SIG-M5 treated with dmso at 0.1 percent for 504 hours (cell line): ENCODE measurements around the gene PYDC1.
"Not testable (repeated sequence)": the region's sequence is repeated elsewhere in the genome, so short reads cannot be mapped to it uniquely, and the experiment has no call there.

ENCODE experiments used
- DNase-seq: peaks from one replicate; lab custom pipeline; 2025; ENCODE audit not compliant: unreplicated experiment; lab: John Stamatoyannopoulos, UW

Gene PYDC1

DNA sequence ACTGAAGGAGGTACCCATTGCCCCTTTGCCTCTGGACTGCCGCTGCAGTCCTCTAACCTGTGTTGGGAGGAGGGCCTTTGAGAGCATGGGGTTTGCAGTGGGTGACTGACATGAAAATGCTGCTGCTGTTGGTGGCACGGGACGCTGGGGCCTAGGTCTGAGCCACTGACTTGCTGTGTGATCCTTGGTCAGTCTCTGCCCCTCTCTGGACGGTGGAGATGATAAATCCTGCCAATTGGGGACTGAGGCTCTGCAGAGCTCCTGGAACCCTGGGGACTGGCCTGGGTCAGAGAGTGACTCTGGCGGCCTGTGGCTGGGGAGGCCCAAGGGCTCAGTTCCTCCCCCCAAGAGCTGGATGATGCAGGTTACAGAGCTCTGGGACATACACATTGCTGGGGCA, 6.1 kb upstream of the PYDC1 start:
- no peak for DNase-seq

DNA sequence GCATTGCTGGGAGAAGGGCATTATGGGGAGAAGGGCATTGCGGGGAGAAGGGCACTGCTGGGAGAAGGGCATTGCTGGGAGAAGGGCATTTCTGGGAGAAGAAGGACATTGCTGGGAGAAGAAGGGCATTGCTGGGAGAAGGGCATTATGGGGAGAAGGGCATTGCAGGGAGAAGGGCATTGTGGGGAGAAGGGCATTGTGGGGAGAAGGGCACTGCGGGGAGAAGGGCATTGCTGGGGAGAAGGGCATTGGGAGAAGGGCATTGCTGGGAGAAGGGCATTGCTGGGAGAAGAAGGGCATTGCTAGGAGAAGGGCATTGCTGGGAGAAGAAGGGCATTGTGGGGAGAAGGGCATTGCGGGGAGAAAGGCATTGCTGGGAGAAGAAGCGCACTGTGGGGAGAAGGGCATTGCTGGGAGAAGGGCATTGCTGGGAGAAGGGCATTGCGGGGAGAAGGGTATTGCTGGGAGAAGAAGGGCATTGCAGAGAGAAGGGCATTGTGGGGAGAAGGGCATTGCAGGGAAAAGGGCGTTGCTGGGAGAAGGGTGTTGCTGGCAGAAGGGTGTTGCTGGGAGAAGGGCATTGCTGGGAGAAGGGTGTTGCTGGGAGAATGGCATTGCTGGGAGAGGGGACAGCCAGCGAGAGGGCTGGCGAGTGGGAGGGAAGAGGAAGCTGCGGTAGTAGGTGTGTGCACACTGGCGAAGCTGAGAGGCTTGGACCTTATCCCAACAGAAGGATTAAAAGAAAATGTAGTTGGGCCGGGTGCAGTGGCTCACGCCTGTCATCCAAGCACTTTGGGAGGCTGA, 4.6 kb upstream of the PYDC1 start:
- DNase-seq: no peak

DNA sequence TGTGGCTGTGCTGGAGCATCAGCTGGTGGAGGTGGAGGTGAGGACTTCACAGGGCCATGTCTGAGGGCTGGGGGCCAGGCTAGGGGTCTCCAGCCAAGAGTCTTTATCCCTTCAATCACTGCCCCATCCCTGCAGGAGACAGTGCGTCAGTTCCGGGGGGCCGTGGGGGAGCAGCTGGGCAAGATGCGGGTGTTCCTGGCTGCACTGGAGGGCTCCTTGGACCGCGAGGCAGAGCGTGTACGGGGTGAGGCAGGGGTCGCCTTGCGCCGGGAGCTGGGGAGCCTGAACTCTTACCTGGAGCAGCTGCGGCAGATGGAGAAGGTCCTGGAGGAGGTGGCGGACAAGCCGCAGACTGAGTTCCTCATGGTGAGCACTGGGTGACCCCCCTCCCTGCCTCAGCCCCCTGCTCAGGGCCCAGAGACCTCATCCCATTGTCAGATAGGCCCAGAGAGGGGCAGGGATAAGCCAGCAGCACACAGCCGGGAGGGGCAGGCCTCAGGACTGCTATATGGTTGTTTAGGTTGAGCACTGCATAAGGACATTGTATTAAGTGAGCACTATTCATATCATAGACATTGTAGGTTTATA, 2.3 kb upstream of the PYDC1 start:
- no peak for DNase-seq

DNA sequence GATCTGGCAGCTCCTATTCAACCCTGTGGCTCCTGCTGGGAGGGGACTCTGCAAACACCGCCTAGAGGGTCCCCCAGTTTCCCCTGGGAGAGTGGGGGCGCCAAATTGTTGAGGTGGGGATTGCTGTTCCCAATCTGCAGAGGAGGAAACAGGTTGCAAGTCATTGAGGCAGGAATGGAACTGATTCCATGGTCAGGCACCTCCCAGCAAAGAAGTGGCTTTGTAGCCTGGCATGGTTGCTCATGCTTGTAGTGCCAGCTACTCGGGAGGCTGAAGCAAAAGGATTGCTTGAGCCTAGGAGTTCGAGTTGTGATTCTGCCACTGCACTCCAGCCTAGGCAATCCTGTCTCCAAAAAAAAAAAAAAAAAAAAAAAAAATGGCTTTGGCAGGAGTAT, 198 bp upstream of the PYDC1 start:
- DNase-seq: no peak

DNA sequence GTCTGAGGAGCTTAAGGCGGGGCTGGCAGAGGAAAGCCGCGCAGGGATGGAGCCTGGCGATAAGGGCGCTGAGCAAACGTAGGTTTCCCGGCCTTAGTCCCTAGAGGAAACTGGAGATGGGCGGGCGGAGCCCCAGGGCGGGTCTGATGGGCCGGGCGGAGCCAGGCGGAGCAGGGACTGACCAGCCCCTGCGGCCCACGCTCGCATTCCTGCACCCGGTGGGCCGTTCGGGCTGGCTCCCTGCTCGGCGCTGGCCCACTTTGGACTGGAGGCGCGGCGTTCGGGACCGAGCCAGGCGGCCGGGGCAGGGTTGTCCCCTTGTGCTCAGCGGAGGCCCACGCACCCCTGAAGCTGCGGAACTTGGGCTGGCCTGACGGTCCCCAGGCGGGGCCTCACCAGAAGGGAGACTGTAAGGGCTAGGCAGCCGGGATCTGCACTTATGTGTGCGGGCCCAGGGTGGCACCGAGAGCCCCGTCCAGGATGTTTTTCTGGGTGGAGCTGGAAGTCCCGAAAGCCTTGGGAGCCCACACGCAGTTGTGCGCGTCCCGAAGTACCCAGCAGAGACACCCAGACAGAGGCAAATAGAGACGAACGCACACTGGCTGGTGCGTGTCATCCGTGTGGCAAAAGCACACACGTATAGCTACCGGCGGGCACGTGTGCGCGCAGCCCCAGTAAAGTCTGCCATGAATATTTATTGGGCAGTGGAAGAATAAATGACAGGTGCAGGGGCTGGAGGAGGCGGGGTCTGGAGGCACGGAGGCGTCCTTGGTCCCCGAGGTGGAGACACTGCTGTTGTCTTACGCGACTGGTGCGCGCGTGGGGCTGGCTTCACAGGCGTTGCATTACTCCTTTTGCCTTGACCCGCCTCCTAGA, 1.4 kb downstream of the PYDC1 start:
- DNase-seq: no peak

DNA sequence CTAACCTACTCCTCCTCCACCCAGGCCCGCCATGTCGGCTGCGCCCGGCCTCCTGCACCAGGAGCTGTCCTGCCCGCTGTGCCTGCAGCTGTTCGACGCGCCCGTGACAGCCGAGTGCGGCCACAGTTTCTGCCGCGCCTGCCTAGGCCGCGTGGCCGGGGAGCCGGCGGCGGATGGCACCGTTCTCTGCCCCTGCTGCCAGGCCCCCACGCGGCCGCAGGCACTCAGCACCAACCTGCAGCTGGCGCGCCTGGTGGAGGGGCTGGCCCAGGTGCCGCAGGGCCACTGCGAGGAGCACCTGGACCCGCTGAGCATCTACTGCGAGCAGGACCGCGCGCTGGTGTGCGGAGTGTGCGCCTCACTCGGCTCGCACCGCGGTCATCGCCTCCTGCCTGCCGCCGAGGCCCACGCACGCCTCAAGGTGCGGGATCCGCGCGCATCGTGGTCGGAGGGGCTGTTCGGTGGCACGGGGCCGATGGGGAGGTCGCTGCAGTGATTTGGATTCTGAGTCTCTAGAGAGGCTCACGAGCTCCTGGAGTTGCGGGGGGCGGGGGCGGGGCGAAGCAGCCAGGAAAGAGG, 2.1 kb downstream of the PYDC1 start:
- DNase-seq: no peak

DNA sequence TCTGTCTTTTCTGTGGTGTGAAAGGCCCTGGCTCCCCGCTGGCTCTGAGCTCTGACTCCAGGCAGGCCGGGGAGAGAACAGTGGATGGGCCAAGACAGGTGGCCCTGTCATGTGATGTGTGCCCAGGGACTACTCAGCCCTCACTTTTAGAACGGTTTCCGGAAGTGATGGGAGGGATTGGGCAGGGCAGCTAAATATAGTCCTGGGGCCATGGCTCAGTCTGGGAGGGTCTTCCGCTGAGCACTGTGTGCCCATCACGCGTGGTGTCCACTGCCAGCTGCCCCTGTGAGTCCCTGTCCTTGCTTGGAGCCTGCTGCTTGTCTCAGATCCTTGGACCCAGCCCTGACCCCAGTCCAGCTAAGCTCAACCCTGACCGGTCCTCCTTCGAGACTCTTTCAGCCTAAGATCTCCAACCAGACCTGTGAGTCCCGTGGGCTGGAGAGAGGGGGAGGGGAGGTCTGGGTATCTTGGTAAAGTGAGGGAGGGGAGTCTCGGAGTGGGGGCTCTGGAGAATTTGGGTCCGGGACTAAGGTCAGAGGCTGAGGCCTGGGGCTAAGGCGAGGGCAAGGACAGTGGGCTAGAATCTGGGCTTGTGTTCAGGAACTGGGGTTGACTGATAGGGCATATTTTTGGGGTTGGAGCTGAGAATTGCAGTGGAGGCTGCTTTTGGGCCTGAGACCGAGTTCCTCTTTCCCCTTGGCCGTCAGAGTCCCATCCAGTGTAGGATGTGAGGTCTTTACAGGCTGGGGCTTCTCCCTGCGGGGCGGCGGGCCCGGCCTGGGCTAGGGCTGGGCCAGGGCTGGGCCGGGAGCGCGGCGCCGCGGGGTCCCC, 2.8 kb downstream of the PYDC1 start, which contains the start of gene TRIM72:
Gene TRIM72 (plus strand): TSS at position 243 of the 831 bp plus-strand sequence. CDS start 620 bp downstream, outside the sequence.
- no peak for DNase-seq

DNA sequence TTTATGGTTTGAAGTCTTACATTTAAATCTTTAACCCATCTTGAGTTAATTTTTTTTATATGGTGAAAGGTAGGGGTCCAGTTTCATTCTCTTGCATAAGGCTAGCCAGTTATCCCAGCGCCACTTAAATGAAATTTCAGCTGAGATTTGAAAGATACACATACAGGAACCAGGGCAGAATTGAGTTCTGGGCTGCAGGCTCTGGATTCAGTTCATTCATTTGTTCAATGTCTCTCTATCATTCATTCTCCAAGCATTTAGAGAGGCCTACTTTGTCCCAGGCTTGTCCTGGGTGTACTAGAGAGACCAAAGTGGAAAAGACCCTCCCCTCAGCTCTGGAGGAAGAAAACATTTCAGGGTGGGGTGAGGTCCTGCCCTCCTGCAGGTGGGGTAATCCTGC, 3.6 kb downstream of the PYDC1 start:
- DNase-seq: no peak

DNA sequence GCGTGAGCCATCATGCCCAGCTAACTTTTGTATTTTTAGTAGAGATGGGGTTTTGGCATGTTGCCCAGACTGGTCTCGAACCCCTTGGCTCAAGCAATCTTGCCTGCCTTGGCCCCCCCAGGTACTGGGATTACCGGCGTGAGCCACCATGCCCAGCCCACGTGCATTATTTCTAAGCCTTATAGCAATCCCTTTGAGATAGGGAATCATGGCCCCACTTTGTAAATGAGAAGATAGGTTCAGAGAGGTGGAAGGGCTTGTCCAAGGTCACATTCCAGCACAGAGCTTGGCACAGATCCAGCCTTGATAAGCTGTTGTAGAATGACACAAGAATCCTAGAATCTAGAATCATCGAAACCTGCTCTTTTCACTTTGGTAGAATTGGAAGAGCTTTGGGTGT, 10.2 kb downstream of the PYDC1 start:
- no peak for DNase-seq

DNA sequence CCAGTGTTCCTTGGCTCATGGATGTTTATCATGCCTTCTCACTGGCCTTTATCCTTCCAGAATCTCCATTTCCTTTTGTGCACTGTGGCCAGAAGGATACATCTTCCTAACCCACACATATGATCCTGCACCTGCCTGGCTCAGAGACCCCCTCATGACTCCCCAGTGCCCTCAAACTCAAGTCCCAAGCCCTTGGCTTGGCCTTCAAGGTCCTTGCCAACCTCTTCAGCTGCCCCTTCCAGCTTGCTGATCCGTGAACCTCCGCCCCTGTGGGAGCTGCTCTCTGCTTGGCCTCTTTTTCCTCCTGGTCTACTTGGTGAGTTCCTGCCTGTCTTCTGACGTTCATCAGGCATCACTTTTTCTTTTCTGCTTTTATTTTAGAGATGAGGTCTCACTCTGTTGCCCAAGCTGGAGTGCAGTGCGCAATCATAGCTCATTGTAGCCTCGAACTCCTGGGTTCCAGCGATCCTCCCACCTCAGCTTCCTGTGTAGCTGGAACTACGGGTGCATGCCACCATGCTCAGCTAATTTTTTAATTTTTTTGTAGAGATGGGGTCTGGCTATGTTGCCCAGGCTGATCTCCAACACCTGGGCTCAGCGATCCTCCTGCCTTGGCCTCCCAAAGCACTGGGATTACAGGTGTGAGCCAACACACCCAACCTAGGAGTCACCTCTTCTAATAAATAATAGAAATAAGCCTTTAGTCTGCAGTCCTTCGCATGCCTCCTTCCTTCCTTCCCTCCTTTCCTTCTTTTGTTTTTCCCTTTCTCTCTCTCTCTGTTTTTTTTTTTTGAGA, 11.9 kb downstream of the PYDC1 start:
- DNase-seq: no peak

DNA sequence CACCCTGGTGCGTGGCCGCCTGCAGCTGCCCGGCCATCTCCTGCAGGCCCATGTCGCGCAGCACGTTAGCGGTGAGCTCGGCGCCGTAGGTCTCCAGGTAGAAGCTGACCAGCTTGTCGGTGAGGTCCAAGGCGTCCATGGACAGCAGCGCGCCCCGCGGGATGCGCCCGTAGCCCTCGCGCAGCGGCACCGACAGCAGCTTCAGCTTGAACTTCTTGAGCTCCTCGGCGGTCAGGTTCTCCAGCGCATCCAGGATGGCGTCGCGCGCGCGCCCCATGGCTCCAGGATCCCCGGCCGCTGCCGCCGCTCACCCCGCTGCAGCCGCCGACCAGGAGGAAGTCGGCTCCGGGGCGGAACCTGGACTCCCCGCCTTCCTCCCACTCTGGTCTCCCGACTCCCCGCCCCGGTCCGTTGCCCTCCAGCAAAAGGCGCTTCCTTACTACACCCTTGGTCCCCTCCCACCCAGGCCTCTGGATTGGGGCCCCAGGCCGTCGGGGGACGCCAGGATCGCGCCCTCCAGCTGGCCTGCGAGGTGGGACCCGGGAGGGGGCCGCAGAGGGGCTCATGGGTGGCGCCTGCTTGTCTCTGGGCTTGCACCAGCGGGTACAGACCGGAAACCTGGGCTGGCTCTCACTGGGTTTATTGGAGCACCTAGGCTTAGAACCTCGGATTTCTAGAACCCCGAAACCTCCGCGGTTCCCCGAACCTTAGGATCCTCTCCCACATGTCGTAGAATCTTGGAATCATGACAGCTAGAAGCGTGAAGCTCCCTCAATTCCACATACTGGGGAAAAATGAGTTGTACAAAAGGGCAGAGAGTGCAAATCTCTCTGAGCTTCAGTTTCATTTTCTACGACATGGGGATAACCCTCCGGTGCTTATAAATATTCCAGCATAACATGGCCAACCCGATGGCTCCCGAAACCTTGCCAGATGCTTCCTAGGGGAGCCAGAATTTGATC, 14.2 kb downstream of the PYDC1 start, which contains the start of gene PYCARD:
Gene PYCARD (minus strand): TSS at position 347 of the 962 bp plus-strand sequence. CDS start 70 bp downstream, at position 277.
- DNase-seq: peak; percentile 66

DNA sequence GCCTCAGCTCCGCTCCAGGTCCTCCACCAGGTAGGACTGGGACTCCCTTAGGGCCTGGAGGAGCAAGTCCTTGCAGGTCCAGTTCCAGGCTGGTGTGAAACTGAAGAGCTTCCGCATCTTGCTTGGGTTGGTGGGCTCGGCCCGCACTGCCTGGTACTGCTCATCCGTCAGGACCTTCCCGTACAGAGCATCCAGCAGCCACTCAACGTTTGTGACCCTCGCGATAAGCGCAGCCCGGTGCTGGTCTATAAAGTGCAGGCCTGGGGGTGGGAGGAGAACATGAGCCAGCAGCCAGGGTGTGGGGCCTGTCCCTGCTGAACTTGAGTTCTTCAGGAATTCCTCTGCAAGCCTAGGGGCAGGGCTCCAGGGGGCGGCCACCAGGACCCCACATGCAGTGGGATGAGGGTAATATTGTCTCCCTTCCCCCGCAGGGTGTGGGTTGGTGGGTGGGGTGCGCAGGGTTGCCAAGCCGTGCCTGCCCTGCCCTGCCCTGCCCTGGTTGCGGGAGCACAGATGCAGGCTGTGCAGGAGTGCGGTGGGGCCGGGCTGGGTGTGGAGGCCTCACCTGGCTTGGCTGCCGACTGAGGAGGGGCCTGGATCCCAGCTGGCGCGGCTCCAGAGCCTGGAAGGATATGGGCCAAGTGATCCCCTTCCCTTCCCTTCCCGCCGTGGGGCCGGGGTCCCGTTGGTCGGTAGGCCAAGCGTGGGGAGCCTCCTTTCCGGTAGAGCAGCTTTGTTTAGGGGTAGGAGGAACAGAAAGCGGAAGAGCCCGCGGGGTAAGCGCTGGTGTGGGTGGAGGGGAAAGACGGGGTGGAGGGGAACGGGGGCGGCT, 15.1 kb downstream of the PYDC1 start:
- peak; percentile 86 for DNase-seq

DNA sequence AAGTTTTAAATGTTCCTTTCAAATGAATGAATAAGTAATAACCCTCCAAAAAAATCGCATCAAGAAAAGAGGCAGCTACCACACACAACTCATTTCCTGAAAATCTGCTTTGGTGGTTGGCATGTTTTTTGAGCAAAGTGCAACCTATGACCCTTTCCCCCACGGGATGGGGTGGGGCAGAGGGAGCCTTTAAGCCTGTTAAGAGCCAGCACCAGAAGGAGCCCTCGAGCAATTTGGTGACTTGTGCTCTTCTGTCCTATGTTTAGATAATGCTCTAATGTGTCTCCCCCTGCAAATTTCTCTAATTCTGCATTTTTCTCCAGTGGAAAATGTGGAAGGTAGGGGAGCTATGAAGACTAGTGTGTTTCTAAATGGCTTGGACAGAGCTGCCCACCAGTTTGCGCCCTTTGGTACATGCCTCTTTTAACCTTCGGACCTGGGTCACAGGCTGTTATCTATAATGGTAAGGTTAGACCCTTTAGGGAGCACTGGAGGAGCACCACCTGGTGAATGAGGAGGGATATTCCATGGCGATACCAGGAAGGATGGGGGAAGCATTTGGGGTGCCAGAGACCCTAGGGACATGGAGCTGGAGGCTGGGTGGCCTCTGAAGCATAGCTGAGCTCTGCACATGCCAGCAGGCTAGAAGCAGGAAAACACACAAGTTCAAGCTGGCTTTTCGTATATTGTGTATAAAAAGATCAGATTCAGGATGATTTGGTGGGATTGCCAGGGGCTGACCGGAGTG, 15.9 kb downstream of the PYDC1 start:
- peak; percentile 68 for DNase-seq

DNA sequence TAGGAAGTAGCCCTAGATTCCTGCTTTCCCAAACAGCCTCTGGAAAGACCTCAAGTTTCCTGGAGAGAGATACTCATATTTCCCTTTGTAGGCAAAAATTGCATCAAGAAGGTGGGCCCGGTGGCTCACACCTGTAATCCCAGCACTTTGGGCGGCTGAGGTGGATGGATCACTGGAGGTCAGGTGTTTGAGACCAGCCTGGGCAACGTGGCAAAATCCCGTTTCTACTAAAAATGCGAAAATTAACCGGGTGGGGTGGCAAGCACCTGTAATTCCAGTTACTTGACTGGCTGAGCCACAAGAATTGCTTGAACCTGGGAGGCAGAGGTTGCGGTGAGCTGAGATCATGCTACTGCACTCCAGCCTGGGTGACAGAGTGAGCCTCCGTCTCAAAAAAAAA, 16.8 kb downstream of the PYDC1 start:
- not testable (repeated sequence) for DNase-seq

DNA sequence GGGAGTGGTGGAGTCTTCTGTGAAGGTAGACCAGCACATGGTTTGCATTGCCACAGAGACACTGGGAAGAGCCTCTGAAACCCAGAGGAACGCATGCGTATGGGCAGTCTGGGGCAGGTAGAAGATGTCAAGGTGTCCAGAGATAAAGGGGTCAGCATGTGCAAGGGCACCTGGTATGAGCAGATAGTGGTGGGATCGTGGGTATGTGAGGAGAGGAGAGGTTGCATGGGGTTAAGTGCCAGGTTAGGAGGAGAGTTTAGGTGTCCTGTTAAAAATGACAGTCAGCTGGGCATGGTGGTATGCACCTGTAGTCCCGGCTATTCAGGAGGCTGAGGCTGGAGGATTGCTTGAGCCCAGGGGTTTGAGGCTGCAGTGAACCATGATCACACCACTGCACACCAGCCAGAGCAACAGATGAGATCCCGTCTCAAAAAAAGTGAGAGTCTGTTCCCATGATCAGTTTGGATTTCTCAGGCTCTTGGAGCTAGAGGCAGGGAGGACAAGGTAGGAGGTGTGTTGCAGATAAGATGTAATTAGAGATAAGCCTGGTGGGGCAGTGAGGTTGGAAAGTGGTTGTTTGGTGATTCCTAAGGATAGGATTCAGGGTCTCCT, 17.4 kb downstream of the PYDC1 start:
- DNase-seq: no peak

DNA sequence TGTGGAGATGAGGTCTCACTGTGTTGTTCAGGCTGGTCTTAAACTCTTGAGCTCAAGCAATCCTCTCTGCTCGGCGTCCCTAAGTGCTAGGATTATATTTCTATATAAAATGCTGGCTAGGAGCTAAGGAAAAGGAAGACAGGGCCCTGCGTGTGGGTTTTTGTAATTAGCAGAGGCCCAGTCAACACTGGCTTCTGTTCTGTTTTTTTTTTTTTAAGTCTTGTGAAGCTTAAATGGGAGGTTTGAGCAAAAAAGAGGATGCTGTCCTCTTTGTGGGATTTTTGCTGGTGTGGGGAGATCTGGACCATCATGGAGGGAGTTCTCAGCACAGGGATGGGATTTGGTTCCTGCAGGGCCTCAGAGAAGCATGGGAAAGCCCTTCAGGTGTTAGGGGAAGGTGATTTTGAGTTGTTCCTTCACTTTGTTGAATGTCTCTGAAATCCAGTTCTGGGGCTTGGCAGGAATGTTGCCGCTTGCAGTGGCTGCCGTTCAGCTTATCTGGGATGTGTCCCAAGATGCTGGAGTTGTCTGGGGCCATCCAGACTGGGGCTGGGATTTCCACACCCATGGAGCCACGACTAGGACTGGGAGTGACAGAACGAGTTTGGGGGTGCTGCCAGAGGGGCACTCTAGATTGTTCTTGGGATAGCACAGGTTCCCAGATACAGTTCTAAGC, 18.6 kb downstream of the PYDC1 start:
- no peak for DNase-seq
